ENCODE data around the gene CLMN. TPM values are rescaled to one million over a fixed set of nuclear protein-coding genes. Genes with fewer than 3 reads are reported as not detected.

The CLMN gene
- total RNA-seq, 1 donor from 2014 or later: 6.3 TPM

- Mint-ChIP-seq H3K4me3 (peak overlapping the region; percentile 88), H3K36me3 (no peaks in the 10 kb centered on the region), H3K4me1 (peaks cover 41% of the 10 kb centered on the region), H3K27me3 (ENCODE audit: insufficient read depth, low read depth) (peaks cover 6% of the 10 kb centered on the region), H3K9me3 (no peaks in the 10 kb centered on the region), H3K27ac (no peak overlapping the region)
- Histone ChIP-seq H4K20me1 (ENCODE audit: low read depth) (peaks cover 21% of the 10 kb centered on the region), H2AFZ (replicated peaks) (peak overlapping the region; percentile 93), H3K9me3 (ENCODE audit: low read depth) (no peaks in the 10 kb centered on the region), H3F3A (ENCODE audit: low read depth) (peaks cover 18% of the 10 kb centered on the region), H3K4me2 (peak overlapping the region; percentile 81), H3K79me2 (ENCODE audit: low read depth) (no peaks in the 10 kb centered on the region), H3K36me3 (no peaks in the 10 kb centered on the region), H3K27ac (no peak overlapping the region), H3K4me1 (peaks cover 20% of the 10 kb centered on the region), H3K27me3 (peaks cover 21% of the 10 kb centered on the region), H3K4me3 (peak overlapping the region; percentile 89), H3K9ac (no peak overlapping the region)
- DNase-seq (ENCODE audit: low spot score): no peak
- no peak for TF ChIP-seq EZH2 (IDR thresholded peaks at IDR 0.05)
- TF ChIP-seq EZH2phosphoT487 (IDR thresholded peaks at IDR 0.05): no peak
- TF ChIP-seq, protein P1, sequence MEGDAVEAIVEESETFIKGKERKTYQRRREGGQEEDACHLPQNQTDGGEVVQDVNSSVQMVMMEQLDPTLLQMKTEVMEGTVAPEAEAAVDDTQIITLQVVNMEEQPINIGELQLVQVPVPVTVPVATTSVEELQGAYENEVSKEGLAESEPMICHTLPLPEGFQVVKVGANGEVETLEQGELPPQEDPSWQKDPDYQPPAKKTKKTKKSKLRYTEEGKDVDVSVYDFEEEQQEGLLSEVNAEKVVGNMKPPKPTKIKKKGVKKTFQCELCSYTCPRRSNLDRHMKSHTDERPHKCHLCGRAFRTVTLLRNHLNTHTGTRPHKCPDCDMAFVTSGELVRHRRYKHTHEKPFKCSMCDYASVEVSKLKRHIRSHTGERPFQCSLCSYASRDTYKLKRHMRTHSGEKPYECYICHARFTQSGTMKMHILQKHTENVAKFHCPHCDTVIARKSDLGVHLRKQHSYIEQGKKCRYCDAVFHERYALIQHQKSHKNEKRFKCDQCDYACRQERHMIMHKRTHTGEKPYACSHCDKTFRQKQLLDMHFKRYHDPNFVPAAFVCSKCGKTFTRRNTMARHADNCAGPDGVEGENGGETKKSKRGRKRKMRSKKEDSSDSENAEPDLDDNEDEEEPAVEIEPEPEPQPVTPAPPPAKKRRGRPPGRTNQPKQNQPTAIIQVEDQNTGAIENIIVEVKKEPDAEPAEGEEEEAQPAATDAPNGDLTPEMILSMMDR (IDR thresholded peaks at IDR 0.05): no peak
Observed at GRCh38 chr14:95318399-95319311, 1.1 kb downstream of the CLMN start.

DNA sequence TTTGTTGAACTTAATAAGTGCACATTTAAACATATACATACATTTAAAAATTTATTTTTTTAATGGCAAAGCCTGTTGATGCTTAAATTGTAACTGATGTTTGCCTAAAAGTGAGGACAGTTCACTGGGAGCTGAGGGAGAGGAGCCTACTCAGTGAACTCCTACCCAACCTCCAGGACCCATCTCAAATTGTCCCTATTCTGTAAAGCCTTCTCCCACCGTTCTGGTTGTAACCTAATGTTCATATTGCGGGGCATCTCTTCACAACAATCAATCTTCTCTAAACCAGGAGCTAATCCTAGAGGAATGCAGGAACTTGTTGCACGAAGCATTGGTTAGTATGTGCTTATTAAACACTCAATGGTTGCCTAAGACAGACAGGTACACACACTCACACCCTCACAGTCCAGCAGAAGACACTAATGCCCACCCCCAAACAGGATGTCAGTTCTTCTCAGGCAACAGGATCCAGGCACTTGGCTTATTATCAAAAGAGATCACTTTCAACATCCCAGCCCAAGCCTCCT lies 1.8 kb downstream of the CLMN start:
- Histone ChIP-seq H3K4me3 (no peak overlapping the region), H3K36me3 (no peaks in the 10 kb centered on the region), H4K20me1 (ENCODE audit: low read depth) (peaks cover 21% of the 10 kb centered on the region), H3K9me3 (ENCODE audit: low read depth) (no peaks in the 10 kb centered on the region), H3K27ac (no peak overlapping the region), H3K4me1 (peaks cover 20% of the 10 kb centered on the region), H3K27me3 (peaks cover 21% of the 10 kb centered on the region), H3F3A (ENCODE audit: low read depth) (peaks cover 18% of the 10 kb centered on the region), H3K4me2 (no peak overlapping the region), H3K79me2 (ENCODE audit: low read depth) (no peaks in the 10 kb centered on the region), H2AFZ (replicated peaks) (no peak overlapping the region), H3K9ac (no peak overlapping the region)
- Mint-ChIP-seq H3K4me3 (peak overlapping the region; percentile 88), H3K9me3 (no peaks in the 10 kb centered on the region), H3K27ac (no peak overlapping the region), H3K4me1 (peaks cover 46% of the 10 kb centered on the region), H3K36me3 (no peaks in the 10 kb centered on the region), H3K27me3 (ENCODE audit: insufficient read depth, low read depth) (peaks cover 3% of the 10 kb centered on the region)
- TF ChIP-seq, protein P1 (IDR thresholded peaks at IDR 0.05): no peak
- TF ChIP-seq EZH2phosphoT487 (IDR thresholded peaks at IDR 0.05) (no peak), EZH2 (IDR thresholded peaks at IDR 0.05) (no peak)
- DNase-seq (ENCODE audit: low spot score): no peak

DNA sequence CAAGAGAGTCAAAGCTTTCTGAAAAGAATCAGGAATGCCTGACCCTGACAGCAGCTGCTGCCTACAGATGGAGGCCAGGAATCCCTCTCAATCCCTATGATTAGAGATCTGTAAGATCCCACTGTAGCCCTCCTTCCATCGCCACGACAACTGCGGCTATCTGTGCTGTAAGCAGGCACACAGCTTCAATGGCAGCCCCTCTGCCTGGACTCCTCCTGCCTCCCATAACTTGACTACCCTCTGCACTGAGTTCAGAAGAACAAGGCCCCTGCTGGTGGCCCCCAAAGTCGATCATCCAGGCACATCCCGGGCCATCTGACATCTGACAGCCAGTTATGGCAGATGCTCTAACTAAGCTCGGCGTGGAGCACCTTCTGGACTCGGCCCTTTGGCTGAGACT lies 2.9 kb downstream of the CLMN start:
- Mint-ChIP-seq H3K27me3 (ENCODE audit: insufficient read depth, low read depth) (peaks cover 5% of the 10 kb centered on the region), H3K4me1 (peaks cover 46% of the 10 kb centered on the region), H3K9me3 (no peaks in the 10 kb centered on the region), H3K36me3 (no peaks in the 10 kb centered on the region), H3K4me3 (peak overlapping the region; percentile 52), H3K27ac (peak overlapping the region; percentile 36)
- Histone ChIP-seq H3K4me3 (no peak overlapping the region), H3K9me3 (ENCODE audit: low read depth) (no peaks in the 10 kb centered on the region), H4K20me1 (ENCODE audit: low read depth) (peaks cover 21% of the 10 kb centered on the region), H3K4me2 (peak overlapping the region; percentile 46), H3F3A (ENCODE audit: low read depth) (peaks cover 18% of the 10 kb centered on the region), H3K36me3 (no peaks in the 10 kb centered on the region), H2AFZ (replicated peaks) (no peak overlapping the region), H3K27ac (no peak overlapping the region), H3K79me2 (ENCODE audit: low read depth) (no peaks in the 10 kb centered on the region), H3K4me1 (peaks cover 20% of the 10 kb centered on the region), H3K9ac (no peak overlapping the region), H3K27me3 (peaks cover 21% of the 10 kb centered on the region)
- DNase-seq (ENCODE audit: low spot score): peak; percentile 58
- TF ChIP-seq, protein P1 (IDR thresholded peaks at IDR 0.05): no peak
- TF ChIP-seq EZH2 (IDR thresholded peaks at IDR 0.05): no peak
- TF ChIP-seq EZH2phosphoT487 (IDR thresholded peaks at IDR 0.05): no peak

Data from neural progenitor cell (in vitro differentiated cells).